ENCODE results near the gene BMPR1B.

Gene BMPR1B

GRCh38 chr4:94758700-94759399 is 1.1 kb downstream of the BMPR1B start:
- Histone ChIP-seq H3K27me3 (no peaks in the 10 kb centered on the region), H3K4me2 (no peak overlapping the region), H3K4me3 (no peak overlapping the region), H3K9ac (no peak overlapping the region), H3K27ac (no peak overlapping the region), H3K4me1 (no peaks in the 10 kb centered on the region), H3K36me3 (no peaks in the 10 kb centered on the region), H3K9me3 (replicated peaks in 1 of 11) (peaks cover 4 to 17% (median 11%) of the 10 kb centered on the region in 11 experiments; a peak in 12 of 22 replicates), H4K20me1 (no peaks in the 10 kb centered on the region)
- TF ChIP-seq Cebpa-rat (IDR thresholded peaks at IDR 0.05), result no peak

GRCh38 chr4:94759767-94760211 is 2.0 kb downstream of the BMPR1B start:
- Histone ChIP-seq H3K36me3 (no peaks in the 10 kb centered on the region), H4K20me1 (no peaks in the 10 kb centered on the region), H3K4me3 (no peak overlapping the region), H3K9ac (no peak overlapping the region), H3K27ac (no peak overlapping the region), H3K4me1 (no peaks in the 10 kb centered on the region), H3K9me3 (replicated peaks in 1 of 11) (peaks cover 4 to 17% (median 11%) of the 10 kb centered on the region in 11 experiments; a peak in 12 of 22 replicates), H3K4me2 (no peak overlapping the region), H3K27me3 (no peaks in the 10 kb centered on the region)
- TF ChIP-seq Cebpa-rat (IDR thresholded peaks at IDR 0.05), result no peak

GRCh38 chr4:94762326-94762725 is 4.6 kb downstream of the BMPR1B start:
- Histone ChIP-seq H3K36me3 (no peaks in the 10 kb centered on the region), H3K4me2 (no peak overlapping the region), H3K4me1 (no peaks in the 10 kb centered on the region), H3K9me3 (replicated peaks in 1 of 11) (peaks cover 4 to 15% (median 11%) of the 10 kb centered on the region in 11 experiments; a peak in 12 of 22 replicates), H3K27me3 (no peaks in the 10 kb centered on the region), H4K20me1 (no peaks in the 10 kb centered on the region), H3K27ac (no peak overlapping the region), H3K4me3 (no peak overlapping the region), H3K9ac (no peak overlapping the region)
- no peak for TF ChIP-seq Cebpa-rat (IDR thresholded peaks at IDR 0.05)

- H4K20me1 ChIP-seq, result no peaks in the 10 kb centered on the region
- no peaks in the 10 kb centered on the region for H3K27me3 ChIP-seq
- H3K9me3 ChIP-seq (replicated peaks in 1 of 11), result peaks cover 4 to 10% (median 5%) of the 10 kb centered on the region in 11 experiments; a peak in 10 of 22 replicates
- H3K36me3 ChIP-seq, result no peaks in the 10 kb centered on the region
- no peak overlapping the region for H3K4me2 ChIP-seq
- H3K4me3 ChIP-seq, result no peak overlapping the region
- H3K4me1 ChIP-seq, result no peaks in the 10 kb centered on the region
- H3K27ac ChIP-seq, result no peak overlapping the region
- no peak overlapping the region for H3K9ac ChIP-seq
- no peak for TF ChIP-seq Cebpa-rat (IDR thresholded peaks at IDR 0.05)
These were observed 5.2 kb downstream of the BMPR1B start for GRCh38 chr4:94763005-94763404.

- Histone ChIP-seq H3K27me3 (no peaks in the 10 kb centered on the region), H3K4me2 (no peak overlapping the region), H3K27ac (no peak overlapping the region), H4K20me1 (no peaks in the 10 kb centered on the region), H3K9ac (no peak overlapping the region), H3K4me3 (no peak overlapping the region), H3K9me3 (replicated peaks in 1 of 11) (peaks cover 0 to 5% (median 1%) of the 10 kb centered on the region in 11 experiments; a peak in 6 of 22 replicates), H3K36me3 (no peaks in the 10 kb centered on the region), H3K4me1 (no peaks in the 10 kb centered on the region)
- no peak for TF ChIP-seq Cebpa-rat (IDR thresholded peaks at IDR 0.05)
These were observed 5.7 kb downstream of the BMPR1B start for GRCh38 chr4:94763500-94763899.

GRCh38 chr4:94764069-94764468 is 6.3 kb downstream of the BMPR1B start:
- TF ChIP-seq Cebpa-rat (IDR thresholded peaks at IDR 0.05), result no peak
- H3K9me3 ChIP-seq (replicated peaks in 1 of 11), result no peaks in the 10 kb centered on the region
- no peaks in the 10 kb centered on the region for H3K4me1 ChIP-seq
- no peaks in the 10 kb centered on the region for H3K36me3 ChIP-seq
- no peak overlapping the region for H3K4me2 ChIP-seq
- no peak overlapping the region for H3K4me3 ChIP-seq
- no peaks in the 10 kb centered on the region for H3K27me3 ChIP-seq
- H3K27ac ChIP-seq, result no peak overlapping the region
- no peak overlapping the region for H3K9ac ChIP-seq
- no peaks in the 10 kb centered on the region for H4K20me1 ChIP-seq

GRCh38 chr4:94765174-94765573 is 7.4 kb downstream of the BMPR1B start:
- H3K4me2 ChIP-seq, result no peak overlapping the region
- H3K27ac ChIP-seq, result no peak overlapping the region; a peak in 1 of 22 replicates
- no peaks in the 10 kb centered on the region for H3K36me3 ChIP-seq
- H4K20me1 ChIP-seq, result no peaks in the 10 kb centered on the region
- H3K9ac ChIP-seq, result no peak overlapping the region
- no peaks in the 10 kb centered on the region for H3K27me3 ChIP-seq
- H3K9me3 ChIP-seq (replicated peaks in 1 of 11), result no peaks in the 10 kb centered on the region
- no peak overlapping the region for H3K4me3 ChIP-seq
- no peaks in the 10 kb centered on the region for H3K4me1 ChIP-seq
- TF ChIP-seq Cebpa-rat (IDR thresholded peaks at IDR 0.05), result no peak

- Histone ChIP-seq H3K4me3 (no peak overlapping the region), H3K27me3 (no peaks in the 10 kb centered on the region), H3K9me3 (replicated peaks in 1 of 11) (no peaks in the 10 kb centered on the region), H3K9ac (no peak overlapping the region), H3K36me3 (no peaks in the 10 kb centered on the region), H3K4me2 (no peak overlapping the region), H3K27ac (no peak overlapping the region; a peak in 1 of 22 replicates), H4K20me1 (no peaks in the 10 kb centered on the region), H3K4me1 (no peaks in the 10 kb centered on the region)
- TF ChIP-seq Cebpa-rat (IDR thresholded peaks at IDR 0.05), result no peak
These were observed 7.9 kb downstream of the BMPR1B start for GRCh38 chr4:94765648-94766047.

GRCh38 chr4:94766856-94767255 is 9.1 kb downstream of the BMPR1B start:
- no peaks in the 10 kb centered on the region for H3K27me3 ChIP-seq
- no peak overlapping the region for H3K4me3 ChIP-seq
- no peak overlapping the region for H3K9ac ChIP-seq
- no peak overlapping the region for H3K27ac ChIP-seq
- no peak overlapping the region for H3K4me2 ChIP-seq
- TF ChIP-seq Cebpa-rat (IDR thresholded peaks at IDR 0.05), result no peak
- no peaks in the 10 kb centered on the region for H3K4me1 ChIP-seq
- H3K36me3 ChIP-seq, result no peaks in the 10 kb centered on the region
- H3K9me3 ChIP-seq (replicated peaks in 1 of 11), result no peaks in the 10 kb centered on the region
- H4K20me1 ChIP-seq, result no peaks in the 10 kb centered on the region

GRCh38 chr4:94767446-94767845 is 9.7 kb downstream of the BMPR1B start:
- Histone ChIP-seq H4K20me1 (no peaks in the 10 kb centered on the region), H3K9ac (no peak overlapping the region), H3K27ac (no peak overlapping the region), H3K4me1 (no peaks in the 10 kb centered on the region), H3K9me3 (replicated peaks in 1 of 11) (no peaks in the 10 kb centered on the region), H3K4me2 (no peak overlapping the region), H3K36me3 (no peaks in the 10 kb centered on the region), H3K4me3 (no peak overlapping the region), H3K27me3 (no peaks in the 10 kb centered on the region)
- TF ChIP-seq Cebpa-rat (IDR thresholded peaks at IDR 0.05), result no peak

Data from BLaER1 treated with 17β-estradiol and CSF1 and Interleukin-3, amounts not matched to agents 10 nM and 100 nM (cell line).